GM21825 (cell line): ENCODE measurements around the gene ARID5B.
A peak's percentile ranks its signal among the peaks of the same experiment; 100 is the strongest.

ENCODE experiments used
- ATAC-seq: cut with Tn5 transposase; IDR thresholded peaks from one replicate; pipeline ENCODE4 v1.9.1; 2021; ENCODE audit warnings: mild to moderate bottlenecking, moderate library complexity; ENCODE audit not compliant: unreplicated experiment

The ARID5B gene

DNA sequence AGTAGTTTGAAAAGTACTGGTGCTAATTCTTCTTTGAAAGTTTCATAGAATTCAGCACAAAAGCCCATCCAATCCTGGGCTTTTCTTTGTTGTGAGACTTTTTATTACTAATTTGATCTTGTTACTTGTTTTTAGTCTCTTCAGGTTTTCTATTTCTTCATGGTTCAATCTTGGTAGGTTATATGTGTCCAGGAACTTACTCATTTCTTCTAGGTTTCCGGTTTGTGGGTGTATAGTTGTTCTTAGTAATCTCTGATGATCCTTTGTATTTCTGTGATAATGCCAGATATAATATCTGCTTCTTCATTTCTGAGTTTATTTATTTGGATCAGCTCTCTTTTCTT lies 219.7 kb downstream of the ARID5B start:
- ATAC-seq = no peak

DNA sequence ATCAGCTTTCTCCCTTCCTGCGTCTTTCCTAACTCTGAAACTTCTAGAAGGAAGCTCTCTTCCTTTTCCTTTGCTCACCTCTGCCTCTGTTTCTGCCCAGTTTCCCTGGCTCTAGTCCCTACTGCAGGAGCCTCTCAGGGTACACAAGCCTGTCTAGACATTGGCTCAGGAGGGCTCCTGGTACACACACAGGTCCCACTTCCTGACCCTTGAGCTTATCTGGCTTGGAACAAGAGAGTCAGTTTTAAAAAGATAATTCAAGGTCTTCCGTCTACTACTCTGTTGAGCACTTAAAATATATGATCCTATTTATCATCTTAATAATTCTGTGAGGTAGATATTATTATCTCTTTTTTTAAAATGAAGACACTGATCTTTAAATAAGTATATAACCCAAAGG lies 226.5 kb downstream of the ARID5B start:
- ATAC-seq = no peak

- no peak for ATAC-seq
Measured at GRCh38 chr10:62130948-62131347, 229.4 kb downstream of the ARID5B start.

DNA sequence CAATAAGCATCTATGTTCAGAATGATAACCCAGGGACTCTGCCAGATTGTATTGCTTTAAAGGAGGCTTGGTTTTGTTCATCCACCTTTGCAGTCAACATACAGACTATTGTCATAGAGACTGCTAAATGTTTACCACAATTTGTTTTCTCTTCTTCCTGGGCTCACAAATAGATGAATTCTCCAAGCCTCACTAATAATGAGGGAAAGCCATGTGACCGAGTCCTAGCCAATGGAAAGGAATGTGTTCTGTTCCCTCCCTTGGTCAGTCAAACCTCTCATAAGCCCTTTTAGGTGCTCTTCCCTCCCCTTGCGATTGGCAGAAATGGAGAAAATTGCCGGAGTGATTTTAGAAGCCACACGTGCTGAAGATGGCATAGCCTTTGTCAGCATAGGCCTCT lies 230.2 kb downstream of the ARID5B start:
- no peak for ATAC-seq

- ATAC-seq = peak; percentile 90
Measured at GRCh38 chr10:62133618-62134017, 232.1 kb downstream of the ARID5B start.

- ATAC-seq = no peak
Measured at GRCh38 chr10:62136931-62137330, 235.4 kb downstream of the ARID5B start.
